ENCODE data around the gene TIMM13.
A peak's percentile ranks its signal among the peaks of the same experiment; 100 is the strongest.
"Not testable (repeated sequence)": the region's sequence is repeated elsewhere in the genome, so short reads cannot be mapped to it uniquely, and the experiment has no call there.

Gene TIMM13

DNA sequence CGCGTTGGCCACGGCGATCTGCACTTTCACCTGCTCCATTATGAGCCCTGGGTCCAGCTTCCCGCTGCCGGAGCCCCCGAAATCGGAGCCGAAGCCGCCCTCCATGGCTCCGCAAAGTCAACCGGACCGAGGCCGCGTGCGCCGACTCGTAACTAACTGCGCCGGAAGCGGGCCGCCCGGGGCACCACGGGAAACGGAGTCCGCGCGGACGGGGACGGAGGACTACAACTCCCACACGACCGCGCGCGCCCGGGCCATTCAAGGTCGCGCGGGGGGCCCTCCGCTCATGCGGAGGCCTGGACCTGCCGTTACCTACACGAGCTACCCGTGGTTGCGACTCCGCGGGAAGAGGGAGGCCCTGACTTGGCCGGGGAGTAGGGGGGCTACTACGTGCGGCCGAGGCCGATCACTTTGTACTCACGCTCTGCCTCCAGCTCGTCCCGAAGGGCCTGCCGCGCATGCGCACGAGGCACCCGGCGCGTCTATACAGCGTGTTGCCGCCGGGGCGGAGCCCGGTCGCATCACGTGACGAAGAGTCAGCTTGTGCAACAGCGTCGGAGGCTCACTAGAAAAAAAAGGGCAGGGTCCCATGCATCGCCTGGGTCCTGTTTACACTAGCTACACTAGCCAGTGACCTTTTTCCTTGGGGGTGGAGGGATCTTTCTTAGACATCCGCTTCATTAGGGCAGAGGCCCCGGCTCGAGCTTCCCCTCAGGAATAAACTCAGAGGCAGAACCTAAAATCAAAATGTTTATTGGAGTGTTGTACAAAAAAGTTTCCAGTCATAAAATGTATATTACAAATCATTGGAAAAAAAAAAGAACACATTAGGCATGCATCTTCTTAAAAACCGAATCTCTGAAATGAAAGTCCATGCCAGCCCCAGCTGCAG is at the start of gene TIMM13:
TSS of gene TIMM13 (minus strand) at position 158 of the 892 bp plus-strand sequence. CDS start at position 105, 53 bp downstream.
- peak; percentile 97 for DNase-seq

DNA sequence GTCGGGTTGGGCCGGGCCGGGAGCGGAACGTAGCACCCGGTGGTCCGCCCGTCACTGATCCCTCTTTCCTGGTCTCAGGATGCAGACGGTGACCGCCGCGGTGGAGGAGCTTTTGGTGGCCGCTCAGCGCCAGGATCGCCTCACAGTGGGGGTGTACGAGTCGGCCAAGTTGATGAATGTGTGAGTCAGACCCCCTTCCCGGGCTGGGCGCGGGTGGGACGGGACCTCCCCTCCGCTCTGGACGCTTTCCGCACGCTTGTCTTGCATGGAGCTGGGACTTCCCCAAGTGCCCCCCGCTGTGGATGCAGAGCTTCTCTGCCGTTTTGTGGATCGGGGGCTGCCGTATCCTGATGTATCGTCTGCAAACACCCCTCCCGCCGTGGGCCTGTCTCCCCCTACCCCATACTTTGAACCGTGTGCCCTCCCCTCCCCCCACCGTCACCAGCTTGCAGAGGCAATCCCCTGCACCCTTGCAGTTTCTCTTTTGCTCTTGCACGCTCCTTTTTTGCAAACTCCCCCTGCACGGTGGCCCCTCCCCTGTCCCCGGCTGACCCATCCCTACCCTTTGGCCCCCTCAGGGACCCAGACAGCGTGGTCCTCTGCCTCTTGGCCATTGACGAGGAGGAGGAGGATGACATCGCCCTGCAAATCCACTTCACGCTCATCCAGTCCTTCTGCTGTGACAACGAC is 49.2 kb upstream of the TIMM13 start:
- DNase-seq = peak; percentile 83

DNA sequence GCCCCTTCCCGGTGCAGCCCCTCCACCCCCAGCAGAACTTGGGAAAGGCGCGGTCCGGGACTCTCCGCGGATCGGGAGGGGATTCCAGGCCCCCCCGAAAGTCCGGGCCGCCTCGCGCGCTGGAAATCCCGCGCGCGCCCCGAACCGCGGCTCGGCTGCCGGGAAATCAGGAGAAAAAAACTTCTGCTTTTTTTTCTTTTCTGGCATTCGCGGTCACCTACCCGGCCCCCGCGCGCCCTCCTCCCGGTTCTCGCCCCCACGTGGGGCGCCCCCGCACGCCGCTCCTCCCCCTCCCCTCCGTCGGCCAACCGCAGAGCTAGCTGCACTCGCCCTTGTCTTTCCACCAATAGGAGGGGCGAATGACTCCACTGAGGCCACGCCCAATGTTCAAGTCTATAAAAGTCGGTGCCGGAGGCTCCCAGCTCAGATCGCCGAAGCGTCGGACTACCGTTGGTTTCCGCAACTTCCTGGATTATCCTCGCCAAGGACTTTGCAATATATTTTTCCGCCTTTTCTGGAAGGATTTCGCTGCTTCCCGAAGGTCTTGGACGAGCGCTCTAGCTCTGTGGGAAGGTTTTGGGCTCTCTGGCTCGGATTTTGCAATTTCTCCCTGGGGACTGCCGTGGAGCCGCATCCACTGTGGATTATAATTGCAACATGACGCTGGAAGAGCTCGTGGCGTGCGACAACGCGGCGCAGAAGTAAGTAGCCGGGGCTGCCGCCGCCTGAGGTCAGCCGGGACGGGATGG is 48.5 kb upstream of the TIMM13 start, which contains the start of gene GADD45B:
TSS of gene GADD45B (plus strand) at position 426 of the 749 bp plus-strand sequence. CDS start at position 658, 232 bp downstream.
- peak; percentile 98 for DNase-seq

DNA sequence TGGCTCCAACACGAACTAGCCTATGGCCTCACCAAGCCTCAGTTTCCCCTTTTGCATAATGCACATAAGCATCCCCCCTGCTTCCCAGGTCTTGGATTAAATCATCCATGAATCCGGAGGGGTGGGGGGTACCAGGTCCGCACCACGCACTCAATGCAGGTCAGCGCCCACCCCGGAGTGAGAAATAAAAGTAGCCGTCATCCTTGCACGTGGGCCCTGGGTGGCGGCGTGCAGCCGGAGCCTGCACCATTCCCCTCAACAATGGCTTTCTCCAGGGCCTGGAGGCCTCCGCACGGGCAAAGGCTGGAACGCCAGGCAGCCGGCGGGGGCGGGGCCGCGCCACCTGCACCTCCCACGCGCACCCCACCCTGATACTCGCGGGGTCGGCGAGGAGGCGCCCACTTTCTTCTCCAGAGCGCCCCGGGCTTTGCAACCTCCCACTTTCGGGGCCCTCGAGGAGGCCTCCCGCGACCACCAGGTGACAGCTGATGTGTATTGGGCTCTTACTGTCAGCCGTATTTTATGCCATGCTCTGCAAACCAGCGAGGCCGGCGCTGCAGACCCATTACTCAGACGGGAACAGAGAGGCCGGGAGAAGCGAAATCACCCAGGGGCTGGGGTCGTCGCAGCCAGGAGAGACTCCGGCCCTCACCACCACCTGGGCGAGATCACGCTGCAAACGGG is 47.8 kb upstream of the TIMM13 start:
- DNase-seq = peak; percentile 81

DNA sequence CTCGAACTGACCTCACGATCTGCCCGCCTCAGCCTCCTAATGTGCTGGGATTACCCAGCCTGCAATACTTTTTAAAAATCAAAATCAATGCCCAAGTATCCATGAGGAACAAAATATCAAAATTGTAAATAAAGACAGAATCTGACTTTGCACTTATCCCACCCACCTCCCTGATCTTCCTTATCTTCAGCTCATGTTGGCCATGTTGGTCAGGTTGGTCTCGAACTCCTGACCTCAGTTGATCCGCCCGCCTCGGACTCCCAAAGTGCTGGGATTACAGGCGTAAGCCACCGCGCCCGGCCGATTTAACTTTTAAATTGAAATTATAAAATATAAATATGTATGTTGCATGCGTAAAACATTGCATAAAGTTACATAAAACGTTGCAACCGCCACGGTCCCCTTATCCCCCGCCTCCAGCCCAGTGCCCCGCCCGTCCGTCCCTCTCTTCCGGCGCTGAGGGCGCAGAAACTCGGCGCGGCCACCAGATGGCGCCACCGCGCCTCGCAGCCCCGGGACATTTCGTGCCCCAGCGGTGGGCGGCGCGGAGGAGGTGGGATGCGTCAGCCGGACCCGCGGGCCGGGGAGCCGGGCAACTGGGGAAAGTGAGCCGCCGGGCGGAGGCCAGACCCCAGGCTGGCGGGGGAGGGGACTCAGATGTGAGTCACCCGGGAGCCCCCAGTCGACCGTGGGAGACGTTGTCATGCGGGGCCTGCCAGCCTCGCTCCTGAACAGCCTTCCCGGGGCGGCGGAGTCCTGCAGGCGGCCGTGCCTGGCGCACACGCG is 47.0 kb upstream of the TIMM13 start:
- peak; percentile 95 for DNase-seq

DNA sequence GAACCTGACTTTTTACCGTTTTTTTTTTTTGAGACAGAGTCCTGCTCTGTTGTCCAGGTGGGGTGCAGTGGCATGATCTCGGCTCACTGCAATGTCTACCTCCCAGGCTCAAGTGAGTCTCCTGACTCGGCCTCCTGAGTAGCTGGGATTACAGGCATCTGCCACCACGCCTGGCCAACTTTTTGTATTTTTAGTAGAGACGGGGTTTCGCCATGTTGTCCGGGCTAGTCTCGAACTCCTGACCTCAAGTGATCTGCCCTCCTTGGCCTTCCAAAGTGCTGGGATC is 42.5 kb upstream of the TIMM13 start:
- not testable (repeated sequence) for DNase-seq

DNA sequence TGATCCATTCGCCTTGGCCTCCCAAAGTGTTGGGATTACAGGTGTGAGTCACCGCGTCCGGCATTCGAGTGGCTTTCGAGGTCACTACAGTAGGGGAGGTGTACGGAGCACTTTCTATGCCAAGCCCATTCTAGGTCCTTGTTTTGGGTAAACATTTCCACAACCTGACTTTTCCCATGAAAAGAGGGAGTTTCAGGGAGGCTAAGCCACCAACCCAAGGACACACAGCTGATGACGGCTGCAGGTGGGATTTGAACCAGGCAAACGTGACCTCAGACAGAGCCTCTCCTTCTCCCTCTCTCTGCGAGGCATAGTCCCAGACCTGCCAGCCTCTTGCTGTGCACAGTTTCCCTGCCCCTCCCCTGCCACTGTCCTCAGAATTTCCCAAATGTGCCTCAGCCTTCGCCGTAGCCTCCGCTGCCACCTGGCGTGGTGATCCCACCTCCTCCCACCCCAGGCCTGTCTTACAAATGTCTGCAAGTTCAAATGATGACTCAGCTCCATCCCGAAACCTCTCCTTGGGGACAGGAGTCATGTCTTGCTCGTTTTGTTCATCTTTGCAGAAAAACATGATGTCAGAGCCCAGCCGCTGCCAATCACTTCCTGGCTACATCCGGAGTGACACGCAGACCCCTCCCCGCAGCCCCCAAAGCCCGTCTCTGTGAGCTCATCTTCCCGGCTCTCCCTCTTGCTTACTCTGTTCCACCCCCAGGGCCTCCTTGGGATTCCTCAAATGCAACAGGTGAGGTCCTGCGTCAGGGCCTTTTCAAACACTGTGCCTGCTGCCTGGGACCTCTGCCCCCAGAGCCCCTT is 41.9 kb upstream of the TIMM13 start:
- DNase-seq = peak; percentile 72

DNA sequence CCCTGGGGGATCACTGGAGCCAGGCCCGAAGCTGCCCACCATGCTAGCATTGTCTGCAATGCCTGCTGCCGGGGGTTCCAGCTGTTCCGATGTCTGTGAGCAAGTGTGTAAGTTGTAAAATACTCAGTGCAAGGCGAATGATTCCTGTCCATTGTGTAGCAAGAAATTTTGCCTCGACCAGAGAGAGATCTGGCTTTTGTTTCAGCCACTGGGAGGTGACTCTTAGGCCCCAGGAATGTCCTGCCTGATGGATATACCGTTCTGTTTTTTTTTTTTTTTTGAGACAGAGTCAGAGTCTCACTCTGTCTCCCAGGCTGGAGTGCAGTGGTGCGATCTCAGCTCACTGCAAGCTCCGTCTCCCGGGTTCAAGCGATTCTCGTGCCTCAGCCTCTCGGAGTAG is 41.2 kb upstream of the TIMM13 start:
- DNase-seq = no peak

DNA sequence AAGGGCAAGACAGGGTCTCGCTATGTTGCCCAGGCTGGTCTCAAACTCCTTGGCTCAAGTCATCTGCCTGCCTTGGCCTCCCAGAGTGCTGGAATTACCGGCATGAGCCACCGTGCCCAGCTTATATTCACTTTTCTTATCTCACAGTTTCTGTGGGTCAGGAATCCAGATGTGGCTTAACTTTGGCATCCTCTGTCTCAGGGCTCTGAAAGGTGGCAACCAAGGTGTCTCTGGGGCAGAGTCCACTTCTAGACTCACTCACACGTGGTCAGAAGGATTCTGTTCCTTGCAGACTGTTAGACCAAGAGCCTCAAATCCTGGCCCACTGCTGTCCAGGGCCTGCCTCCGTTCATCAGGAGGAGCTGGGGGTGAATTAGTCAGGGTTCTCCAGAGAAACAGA is 37.0 kb upstream of the TIMM13 start:
- DNase-seq = no peak

DNA sequence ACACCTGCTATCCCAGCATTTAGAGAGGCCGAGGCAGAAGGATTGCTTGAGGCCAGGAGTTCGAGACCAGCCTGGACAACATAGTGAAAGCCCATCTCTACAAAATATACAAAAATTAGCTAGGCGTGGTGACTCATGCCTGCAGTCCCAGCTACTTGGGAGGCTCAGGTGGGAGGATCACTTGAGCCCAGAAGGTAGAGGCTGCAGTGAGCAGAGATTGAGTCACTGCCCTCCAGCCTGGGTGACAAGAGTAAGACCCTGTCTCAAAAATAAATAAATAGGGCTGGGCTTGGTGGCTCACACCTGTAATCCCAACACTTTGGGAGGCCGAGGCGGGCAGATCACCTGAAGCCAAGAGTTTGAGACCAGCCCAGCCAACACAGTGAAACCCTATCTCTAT is 36.3 kb upstream of the TIMM13 start:
- DNase-seq = not testable (repeated sequence)

DNA sequence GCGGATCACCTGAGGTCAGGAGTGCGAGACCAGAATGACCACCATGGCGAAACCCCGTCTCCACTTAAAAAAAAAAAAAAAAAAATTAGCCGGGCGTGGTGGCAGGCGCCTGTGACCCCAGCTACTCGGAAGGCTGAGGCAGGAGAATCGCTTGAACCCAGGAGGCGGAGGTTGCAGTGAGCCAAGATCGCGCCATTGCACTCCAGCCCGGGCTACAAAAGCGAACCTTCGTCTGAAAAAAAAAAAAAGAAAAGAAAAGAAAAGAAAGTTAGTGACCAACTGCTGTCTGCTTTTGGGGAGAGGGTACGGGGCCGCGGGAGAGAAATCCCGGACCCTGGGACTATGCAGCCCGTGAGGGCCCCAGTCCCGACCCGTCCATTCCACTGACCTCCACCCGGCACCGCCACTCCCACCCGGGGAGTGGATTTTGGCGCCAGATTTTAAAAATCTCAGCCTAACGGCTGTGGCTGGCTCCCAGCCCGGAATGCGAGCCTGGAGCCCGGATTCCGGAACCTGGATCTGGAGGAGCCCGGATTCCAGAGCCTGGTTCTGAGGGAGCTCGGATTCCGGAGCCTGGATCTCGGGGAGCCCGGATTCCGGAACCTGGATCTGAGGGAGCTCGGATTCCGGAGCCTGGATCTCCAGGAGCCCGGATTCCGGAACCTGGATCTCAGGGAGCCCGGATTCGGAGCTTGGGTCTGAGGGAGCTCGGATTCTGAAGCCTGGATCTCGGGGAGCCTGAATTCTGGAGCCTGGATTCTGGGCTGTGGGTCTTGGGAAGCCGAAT is 35.4 kb upstream of the TIMM13 start:
- DNase-seq = no peak

DNA sequence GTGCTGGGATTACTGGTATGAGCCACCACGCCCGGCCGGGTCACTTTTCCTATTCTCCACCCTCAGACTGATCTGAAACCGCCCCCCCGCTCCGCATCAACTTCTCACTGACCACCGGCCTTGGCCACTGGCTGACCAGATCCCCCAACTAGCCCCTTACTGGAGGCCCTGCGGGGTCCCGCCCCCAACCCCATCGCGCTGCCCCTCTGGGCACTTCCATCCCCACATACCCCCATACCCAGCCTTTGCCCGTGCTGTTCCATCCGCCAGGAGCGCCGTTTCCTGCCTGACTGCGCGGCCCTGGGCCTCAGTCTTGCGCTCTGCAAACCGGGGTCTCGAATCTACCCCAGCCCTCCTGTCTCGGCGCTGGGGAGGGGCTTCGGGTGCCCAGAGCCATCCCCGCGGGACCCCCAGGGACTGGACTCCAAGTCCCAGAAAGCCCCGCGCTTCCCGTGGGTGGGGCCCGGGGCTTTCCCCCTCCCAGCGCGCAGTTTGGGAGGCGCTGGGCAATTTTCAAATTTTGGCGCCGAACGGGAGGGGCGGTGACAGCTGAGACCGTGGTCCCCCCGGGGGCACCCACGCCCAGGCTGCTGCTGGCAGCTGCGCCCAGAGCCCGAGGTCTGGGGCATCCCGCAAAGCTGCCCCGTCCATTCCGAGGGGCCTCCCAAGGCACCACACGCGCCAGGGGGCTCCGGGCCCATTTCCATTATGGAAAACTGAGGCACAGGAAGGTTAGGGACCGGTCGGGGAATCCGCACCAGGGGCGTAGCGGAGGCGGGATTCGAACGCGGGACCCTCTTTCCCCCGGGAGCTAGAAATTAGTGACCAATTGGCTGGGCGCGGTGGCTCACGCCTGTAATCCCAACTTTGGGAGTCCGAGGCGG is 34.6 kb upstream of the TIMM13 start:
- DNase-seq = peak; percentile 87

DNA sequence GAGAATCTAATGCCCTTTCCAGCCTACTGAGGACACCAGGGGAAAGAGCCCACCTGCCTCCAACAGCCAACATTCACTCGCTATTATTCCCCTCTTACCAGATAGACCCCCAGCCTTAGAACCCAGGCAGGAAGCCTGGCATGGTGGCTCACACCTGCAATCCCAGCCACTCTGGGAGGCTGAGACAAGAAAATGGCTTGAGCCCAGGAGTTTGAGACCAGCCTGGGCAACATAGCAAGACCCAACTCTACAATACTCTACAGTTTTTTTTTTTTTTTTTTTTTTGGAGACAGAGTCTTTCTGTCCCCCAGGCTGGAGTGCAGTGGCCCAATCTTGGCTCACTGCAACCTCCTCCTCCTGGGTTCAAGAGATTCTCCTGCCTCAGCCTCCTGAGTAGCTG is 32.9 kb upstream of the TIMM13 start:
- DNase-seq = no peak

DNA sequence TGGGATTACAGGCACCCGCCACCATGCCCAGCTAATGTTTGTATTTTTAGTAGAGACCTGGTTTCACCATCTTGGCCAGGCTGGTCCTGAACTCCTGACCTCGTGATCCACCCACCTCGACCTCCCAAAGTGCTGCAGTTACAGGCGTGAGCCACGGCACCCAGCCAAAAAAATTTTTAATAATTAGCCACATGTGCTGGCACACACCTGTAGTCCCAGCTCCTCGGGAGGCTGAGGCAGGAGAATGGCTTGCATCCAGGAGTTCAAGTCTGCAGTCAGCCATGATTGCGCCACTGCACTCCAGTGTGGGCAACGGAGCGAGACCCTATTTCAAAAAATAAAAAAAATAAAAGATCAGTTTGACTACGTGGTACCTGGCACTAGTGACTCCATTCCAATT is 31.4 kb upstream of the TIMM13 start:
- DNase-seq = not testable (repeated sequence)

DNA sequence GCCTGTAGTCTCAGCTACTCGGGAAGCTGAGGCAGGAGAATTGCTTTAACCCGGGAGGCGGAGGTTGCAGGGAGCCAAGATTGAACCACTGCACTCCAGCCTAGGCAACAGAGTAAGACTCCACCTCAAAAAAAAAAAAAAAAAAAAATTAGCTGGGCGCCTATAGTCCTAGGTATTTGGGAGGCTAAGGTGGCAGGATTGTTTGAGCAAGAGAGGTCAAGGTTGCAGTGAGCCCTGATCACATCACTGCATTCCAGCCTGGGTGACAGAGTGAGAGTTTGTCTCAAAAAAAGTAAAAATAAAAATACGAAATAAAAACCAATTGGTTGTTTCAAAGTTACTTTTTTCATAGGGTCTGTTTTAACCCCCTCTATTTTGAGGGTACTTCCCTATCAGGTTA is 30.7 kb upstream of the TIMM13 start:
- DNase-seq = no peak

DNA sequence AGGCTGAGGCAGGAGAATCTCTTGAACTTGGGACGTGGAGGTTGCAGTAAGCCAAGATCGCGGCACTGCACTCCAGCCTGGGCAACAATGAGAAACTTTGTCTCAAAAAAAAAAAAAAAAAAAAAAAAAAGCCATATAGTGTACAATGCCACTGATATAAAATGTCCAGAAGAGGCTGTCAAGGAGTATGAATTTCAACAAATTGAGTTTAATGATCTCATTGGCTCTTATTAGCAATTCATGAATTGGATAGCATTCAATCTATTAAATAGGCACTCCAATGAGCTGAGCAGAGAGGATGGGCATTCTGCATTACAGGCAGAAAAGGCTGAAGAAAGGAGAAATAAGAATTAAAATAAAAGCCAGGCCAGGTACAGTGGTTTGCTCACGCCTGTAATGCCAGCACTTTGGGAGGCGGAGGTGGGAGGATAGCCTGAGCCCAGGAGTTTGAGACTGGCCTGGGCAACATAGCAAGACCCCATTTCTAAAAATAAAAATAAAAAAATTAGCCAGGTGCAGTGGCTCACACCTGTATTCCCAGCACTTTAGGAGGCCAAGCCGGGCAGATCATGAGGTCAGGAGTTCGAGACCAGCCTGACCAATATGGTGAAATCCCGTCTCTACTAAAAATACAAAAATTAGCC is 30.1 kb upstream of the TIMM13 start:
- DNase-seq = no peak

DNA sequence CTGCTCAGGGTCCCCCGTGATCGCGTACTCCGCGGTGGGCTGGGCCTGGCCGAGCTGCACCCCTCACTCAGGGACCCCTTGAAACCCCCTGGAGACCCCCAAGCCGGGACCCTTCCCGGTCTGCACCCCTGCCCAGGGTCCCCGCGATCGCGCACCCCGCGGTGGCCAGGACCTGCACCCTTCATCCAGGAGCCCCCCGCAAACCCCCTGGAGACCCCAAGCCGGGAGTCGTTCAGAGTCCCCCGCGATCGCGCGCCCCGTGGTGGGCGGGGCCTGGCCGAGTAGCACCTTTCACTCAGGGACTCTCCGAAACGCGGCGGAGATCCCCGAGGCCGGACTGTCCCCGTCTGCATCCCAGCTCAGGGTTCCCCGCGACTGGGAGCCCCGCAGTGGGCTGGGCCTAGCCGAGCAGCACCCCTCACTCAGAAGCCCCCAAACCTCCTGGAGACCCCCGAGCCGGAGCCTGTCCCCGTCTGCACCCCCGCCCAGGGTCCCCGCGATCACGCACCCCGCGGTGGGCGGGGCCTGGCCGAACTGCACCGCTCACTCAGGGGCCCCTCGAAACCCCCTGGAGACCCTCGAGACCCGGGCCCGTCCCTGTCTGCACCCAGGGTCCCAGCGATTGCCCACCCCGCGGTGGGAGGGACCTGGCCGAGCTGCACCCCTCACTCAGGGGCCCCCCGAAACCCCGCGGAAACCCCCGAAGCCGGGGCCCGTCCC is 28.6 kb upstream of the TIMM13 start:
- peak; percentile 72 for DNase-seq

All from stimulated activated CD8-positive, alpha-beta memory T cell treated with anti-CD3 and anti-CD28 coated beads, Interleukin-4, amount 100 ng/mL, for 48 hours (primary cell).